GM18511 (cell line): Measurements from ENCODE around the gene LDAH.
"Not testable (repeated sequence)": the region's sequence is repeated elsewhere in the genome, so short reads cannot be mapped to it uniquely, and the experiment has no call there.

Experiments used
- ATAC-seq: cut with Tn5 transposase; IDR thresholded peaks from one replicate; pipeline ENCODE4 v1.9.1; 2021; ENCODE audit warnings: mild to moderate bottlenecking, moderate library complexity; ENCODE audit not compliant: unreplicated experiment

Gene LDAH

DNA sequence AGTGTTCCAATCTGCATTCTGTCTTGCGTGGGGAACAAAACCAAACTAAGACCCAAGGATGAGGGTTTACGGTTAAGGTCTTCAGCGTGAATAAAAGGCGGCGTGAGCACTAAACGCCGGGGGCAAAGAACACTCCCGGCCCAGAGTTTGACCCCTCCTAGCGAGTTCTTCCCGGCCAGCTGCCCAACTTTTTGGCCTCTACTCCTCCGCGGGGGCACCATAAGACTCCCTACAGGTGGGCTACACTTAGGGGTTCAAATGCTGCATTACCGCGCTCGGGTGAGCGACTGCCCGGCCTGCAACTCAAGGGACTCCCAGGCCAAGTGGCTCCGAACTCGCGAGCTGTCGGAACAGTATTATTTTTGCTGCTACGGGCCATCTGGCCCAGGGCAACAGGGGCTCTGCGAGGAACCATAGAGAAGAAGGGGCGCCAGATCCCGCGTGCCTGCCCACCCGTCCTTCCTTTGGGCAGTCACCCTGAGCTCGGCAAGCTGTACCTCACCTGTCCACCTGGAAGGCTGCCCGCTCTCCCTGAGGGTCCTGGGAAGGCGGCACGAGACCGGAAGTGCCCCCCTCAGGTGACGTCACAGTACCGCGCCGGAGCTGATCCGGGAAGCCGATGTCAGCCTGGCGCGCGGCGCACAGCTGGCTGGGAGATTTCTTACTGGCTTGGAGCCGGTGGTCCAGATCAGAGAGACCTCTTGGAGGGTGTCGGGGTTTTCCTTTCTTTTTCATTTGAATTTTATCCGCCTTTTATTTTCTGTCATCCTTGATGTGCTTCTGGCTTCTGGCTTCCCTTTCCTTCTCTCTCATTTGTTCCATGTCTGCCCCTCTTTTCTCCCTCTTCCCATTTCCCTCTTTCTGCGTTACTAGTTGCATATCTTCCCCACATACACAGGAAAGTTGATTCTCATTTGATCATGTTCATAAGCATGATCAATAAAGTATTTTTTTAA is at the start of gene LDAH:
Gene LDAH, minus strand, starts transcription at position 567 of the 956 bp plus-strand sequence. CDS start 21,638 bp downstream, outside the sequence.
- ATAC-seq, result peak; percentile 86

DNA sequence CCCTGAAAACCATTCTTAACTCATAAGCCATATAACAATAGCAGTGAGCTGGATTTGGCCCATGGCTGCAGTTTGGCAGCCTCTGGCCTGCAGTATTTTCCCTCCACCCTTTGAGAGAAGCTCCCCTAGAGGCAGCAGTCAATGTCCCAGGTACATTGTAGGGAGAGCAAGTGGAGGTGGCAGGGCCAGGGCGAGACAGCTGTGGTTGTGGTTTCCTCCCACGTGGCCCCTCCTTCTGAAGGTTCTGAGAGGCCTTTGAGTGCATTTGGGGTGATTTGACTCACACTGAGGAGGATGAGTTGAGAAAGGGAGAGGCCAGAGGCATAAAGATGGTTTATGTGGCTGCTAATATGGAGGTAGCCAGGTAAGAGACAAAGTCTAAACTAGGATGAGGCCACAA is 45.5 kb upstream of the LDAH start:
- peak; percentile 100 for ATAC-seq

DNA sequence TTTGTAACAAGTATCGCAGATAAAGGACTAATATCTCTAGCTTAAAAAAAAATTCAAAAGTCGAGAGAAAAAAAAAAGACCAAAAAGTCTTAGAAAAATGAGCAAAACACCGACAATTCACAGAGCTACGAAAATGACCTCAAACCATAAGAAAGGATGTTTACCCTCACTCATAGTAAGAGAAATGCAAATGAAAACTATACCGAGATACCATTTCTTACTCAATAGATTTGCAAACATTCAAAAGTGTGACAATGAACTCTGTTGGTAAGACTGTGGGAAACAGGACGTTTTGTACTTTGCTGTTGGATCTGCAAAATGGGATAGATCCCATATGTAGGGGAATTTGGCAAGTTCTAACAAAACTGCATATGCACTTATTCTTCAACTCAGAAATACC is 39.9 kb upstream of the LDAH start:
- no peak for ATAC-seq

DNA sequence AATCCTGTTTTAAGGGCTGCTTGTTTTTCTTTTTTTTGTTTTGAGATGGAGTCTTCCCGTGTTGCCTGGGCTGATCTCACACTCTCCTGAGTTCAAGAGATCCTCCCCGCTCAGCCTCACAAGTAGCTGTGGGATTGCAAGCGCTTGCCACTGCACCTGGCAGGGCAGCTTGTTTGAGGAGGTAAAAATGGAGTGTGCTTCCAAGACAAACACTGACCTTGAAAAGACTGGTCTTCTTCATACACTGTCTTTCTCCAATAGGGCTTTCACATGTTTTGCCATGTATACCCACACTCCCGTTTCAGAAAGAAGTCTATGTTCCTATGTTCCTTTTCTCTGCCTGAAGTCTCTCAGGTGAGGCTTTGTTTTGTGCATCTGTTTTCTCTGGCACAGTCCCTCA is 32.6 kb upstream of the LDAH start:
- no peak for ATAC-seq

DNA sequence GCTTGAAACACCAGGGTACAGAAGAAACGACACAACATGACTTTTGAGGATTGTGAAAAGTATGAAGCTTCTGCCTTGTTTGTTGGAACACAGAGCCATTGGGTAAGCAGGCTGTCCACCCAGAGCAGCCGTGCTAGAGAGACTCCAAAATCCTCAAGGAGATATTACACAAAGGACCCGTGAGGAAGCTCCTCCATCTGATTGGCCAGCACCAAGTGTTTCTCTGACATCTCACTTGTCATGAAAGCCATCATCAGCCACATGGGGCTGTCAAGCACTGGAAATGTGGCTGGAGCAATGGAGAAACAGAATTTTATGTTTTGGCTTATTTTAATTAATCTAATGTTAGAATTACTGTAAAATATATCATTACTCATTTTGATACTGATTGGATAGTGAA is 29.8 kb upstream of the LDAH start:
- no peak for ATAC-seq

DNA sequence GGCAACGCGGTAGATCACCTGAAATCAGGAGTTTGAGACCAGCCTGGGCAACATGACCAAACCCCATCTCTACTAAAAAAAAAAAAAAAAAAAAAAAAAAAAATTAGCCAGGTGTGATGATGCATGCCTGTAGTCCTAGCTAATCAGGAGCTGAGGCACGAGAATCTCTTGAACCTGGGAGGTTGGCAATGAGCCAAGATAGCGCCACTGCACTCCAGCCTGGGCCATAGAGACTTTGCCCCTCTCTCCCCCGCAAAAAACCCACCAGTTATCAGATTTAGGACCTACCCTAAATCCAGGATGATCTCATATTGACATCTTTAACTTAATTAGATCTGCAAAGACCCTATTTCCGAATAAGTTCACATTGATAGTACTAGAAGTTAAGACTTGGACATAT is 29.2 kb upstream of the LDAH start:
- no peak for ATAC-seq

DNA sequence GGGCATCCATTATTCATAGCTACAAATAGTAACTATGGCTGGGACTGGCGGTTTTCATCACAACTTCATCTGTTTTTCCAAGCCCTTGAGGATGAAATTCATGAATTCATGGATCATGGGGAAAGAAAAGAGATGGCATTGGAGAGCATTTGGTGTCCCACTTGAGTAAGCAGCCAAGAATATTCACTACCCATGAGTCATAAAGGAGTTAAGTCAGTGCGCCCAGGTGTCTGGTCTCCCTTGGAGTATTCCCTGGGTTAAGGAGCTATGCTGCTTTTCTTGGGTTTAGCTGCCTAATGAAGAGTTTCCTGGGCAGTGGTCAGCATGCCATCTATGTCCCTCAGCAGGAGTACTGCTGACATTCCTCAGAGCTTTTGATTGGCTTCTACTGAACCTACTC is 21.3 kb upstream of the LDAH start:
- ATAC-seq, result no peak

DNA sequence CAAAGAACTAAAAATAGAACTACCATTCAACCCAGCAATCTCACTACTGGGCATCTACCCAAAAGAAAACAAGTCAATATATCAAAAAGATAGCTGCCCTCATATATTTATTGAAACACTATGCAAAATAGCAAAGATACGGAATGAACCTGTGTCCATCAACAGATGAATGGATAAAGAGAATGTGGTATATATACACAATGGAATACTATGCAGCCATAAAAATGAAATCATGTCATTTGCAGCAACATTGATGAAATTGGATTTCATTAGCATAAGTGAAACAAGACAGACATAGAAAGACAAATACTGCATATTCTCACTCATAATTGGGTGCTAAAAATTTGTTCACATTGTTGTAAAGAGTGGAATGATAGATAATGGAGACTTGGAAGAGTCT is 16.2 kb upstream of the LDAH start:
- ATAC-seq, result no peak

DNA sequence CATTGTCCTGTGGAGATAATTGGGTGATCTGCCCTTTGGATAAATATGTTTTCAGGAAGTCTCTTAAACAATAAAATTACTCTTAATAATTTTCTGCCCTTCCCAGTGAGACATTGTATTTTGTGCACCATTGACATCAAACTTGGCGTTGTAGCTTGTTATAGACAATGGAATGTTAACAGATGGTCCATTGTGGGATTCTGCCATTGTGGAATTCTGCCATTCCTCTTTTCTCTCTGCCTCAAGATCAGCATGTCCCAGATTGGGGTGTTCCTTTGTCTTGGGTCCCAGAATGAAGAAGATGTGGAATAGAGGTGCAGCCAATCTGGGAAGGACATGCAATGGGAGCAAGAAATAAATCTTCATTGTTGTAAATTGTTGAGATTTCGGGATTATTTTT is 15.1 kb upstream of the LDAH start:
- no peak for ATAC-seq

DNA sequence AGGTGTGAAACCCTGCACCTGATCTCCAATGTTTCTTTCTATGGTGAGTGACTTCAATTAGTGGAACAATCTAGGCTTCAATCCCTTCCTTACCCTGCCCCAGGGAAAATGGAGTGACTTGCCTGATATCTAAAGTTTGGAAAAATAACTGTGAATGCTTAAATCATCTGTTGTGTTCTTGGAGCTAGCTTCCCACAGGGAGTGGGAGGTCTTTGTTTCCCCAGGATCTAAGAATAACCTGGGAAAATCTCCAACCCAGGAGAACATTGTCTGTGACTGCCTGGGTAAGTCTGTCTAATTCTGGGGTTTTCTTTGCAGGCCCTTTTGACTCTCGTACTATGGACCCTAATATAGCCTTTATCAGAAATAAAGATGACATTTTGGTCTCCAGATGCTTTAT is 13.6 kb upstream of the LDAH start:
- ATAC-seq, result no peak

DNA sequence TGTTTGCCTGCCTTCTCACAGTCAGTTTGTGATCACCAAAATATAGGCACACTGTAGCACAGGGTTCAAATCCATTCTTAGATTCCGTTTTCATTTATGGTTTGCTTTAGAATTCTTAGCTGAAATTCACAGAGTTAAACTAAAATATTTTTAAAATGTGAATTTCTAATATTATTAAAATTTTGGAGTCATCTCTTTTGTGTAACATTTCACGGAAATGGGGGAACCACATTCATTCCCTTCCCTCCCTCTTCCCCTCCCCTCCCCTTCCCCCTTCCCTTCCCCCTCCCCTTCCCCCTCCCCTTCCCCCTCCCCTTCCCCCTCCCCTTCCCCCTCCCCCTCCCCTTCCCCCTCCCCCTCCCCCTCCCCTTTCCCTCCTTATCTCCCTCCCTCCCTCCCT is 11.4 kb upstream of the LDAH start:
- no peak for ATAC-seq

DNA sequence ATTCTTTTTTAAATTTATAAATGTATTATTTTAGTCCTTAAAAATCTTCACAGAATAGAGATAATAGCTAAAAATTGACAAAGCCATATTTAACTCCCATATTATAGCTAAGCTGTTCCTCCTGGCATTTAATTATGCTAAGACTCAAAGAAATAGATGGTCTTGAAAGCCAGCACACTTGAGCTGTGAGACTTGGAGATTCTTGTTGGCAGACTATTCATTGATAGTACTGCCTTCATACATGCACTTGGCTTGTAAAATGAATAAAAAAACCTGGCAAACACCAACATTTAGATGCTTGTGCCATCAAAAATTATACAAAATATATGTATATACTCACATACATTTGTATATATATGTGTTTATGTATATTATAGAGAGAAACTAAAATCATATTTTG is 9.7 kb upstream of the LDAH start:
- ATAC-seq, result no peak

DNA sequence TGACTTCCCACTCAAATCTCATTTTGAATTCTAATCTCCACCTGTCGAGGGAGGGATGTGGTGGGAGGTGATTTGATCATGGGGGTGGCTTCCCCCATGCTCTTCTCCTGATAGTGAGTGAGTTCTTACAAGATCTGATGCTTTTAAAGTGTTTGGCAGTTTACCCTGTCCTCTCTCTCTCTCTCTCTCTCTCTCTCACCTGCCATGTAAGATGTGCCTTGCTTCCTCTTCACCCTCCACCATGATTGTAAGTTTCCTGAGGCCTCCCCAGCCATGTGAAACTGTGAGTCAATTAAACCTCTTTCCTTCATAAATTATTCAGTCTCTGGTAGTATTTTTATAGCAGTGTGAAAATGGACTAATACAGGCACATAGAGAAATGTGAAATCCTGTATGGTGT is 7.0 kb upstream of the LDAH start:
- ATAC-seq, result no peak

DNA sequence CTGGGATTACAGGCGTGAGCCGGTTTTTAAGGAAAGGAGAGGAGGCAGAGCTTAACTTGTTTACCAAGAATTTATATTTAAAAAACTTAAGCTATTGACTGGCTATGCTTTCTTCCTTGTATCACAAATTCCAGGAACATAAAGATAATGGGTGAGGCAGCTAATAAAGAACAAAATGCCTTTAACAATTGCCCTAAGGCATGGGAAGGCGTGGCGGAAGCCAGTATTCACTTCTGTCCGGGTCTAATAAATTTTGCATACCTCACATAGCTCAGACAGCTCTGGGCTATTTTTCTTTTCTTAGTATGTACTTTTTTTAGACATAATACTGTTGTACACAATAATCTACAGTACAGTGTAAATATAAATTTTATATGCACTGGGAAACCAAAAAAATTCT is 1.0 kb upstream of the LDAH start:
- no peak for ATAC-seq

DNA sequence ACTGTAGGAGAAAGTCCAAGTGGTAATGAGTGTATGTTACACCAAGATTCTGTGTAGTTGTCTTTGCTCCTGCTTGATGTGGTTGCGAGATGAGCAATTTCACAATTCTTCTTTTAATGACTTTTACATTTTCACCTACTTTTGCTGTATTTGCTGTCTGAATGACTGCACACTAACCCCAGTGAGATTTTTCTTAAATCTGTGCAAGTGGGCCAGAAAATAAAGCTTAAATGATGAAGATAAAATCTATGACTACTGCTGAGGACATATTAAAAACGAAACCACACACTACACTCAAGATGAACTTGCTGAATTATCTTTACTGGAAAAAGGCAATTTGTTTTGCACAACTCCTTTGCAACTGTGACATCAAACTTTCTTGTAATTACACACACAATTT is 4.1 kb downstream of the LDAH start:
- no peak for ATAC-seq

DNA sequence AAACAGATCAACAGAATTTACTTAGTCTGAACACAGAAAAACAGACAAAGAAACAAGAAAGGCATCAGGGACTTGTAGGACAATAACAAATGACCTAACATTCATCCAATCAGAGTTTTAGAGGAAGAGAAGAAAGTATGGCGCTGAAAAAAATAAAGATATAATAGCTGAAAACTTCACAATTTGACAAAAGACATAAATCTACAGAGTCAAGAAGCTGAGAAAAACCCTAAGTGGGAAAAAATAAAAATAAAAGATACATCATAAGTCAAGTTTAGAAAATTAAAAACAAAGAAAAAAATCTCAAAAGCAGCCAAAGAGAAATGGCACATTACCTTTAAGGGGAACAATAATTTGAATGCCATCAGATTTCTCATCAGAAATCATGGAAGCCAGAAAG is 7.7 kb downstream of the LDAH start:
- ATAC-seq, result no peak

DNA sequence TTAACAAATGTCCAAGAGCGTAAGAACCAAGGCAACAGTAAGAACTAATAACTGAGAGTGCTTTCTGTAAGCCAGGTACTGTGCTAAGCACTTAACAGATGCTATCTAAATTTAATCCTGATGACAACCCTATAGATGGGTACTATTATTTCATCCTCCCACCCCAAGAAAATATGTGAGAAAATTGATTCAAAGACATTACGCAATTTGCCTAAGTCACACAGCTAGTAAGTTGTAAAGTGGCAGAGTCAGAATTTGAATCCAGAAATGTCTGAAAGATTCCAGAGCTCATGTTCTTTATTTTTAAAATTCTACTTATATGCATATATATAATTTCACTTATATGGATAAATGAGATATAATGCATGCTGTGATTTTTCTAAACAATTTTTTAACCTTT is 10.1 kb downstream of the LDAH start:
- no peak for ATAC-seq

DNA sequence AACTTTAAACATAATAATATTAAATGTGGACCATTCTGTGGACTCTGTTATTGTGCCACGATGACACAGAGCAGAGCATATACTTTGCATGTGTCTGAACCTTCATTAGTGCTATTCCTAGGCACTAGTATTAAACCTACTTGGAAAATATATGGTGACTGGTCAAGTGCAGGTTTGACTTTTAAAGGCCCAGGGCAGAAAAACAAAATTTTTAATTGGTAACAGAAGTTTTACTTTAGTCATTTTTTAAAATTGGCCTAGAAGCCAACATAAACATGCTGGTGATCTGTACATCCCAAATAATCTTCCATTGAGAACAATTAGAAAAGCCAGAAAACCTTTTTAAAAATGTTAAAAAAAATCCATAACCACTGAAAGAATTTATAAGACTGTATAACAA is 16.6 kb downstream of the LDAH start:
- ATAC-seq, result no peak

DNA sequence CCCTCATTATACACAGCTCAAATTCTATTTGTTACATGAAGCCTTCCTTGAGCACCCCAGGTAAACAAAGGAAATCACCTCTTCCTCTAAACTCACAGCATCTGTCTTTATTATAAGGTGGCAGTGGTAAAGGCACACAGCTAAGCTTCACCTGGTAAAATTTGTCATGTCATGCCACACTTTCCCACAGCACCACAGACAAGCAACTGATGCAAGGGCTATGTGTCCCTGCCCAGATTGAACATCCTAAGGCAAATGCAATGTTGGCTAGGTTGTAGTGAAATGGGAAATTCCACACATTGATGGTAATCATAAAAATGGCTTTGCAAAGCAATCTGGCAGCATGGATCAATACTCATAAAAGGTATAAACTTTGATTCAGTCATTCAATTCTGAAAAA is 18.9 kb downstream of the LDAH start:
- ATAC-seq, result no peak

DNA sequence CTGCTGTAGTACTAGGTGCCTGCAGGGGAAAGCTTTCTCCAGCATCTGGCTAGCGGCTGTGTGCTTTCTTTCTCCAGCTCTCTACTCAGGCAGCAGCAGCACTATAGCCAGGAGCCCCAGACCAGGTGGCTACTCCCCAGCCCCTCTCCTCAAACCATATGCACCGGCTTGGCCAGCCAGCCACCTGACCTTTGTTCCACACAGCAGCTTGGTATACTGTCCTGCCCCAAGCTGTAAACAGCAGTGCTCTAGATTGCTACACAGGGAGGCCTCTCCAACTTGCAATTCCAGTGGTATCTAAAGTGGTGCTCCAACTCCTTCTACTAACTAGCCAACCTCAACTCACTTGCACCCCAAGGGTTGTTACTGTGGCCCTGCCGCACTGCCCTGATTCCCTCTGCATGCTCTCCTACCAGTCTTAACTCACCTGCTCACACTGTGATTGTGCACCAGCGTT is 19.6 kb downstream of the LDAH start:
- no peak for ATAC-seq

DNA sequence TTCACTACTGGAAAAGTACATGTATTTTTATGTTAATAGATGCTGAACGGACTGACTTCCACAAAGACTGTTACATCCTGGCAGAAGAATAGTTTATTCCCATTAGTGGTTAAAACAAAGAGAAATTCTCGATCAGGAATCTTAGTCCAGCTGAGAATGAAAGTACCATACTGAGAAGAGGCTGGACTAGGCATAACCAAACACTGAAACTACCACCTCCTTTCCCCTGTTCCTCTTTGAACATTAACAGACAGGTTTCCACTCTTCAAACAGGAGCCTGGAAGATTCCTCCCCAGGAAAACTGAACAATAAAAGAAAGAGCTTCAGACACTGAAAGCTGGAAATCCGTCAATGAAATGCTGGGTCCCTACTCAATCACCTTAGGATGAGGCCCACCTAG is 25.8 kb downstream of the LDAH start:
- peak; percentile 73 for ATAC-seq

DNA sequence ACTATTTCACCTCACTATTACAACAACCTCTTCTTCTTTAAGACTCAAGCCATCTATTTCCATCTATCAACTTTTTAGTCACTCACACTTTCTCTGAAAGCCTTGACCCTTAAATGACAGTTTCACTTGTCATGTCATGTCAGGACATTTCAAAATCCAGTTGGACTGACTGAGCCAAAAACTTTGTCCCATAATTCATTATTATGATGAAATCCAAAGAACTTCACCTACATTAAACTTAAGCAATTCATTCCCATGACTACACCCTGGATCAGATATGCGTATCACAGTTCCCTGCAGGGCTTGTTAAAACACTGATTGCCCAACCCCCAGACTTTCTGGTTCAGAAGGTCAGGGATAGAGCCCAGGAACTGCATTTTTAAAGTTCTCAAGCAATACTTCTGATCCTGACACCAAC is 26.5 kb downstream of the LDAH start:
- ATAC-seq, result peak; percentile 62

DNA sequence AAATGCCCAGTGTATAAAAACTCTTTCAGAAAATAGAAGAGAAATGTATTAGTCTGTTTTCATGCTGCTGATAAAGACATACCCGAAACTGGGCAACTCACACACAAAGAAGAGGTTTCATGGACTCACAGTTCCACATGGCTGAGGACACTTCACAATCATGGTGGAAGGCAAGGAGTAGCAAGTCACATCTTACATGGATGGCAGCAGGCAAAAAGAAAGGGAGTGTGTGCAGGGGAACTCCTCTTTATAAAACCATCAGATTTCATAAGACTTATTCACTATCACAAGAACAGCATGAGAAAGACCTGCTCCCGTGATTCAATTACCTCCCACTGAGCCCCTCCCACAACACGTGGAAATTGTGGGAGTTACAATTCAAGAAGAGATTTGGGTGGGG is 29.0 kb downstream of the LDAH start:
- not testable (repeated sequence) for ATAC-seq
